NCI-H2227 treated with DMSO at 0.1 percent for 48 hours (cell line): Measurements from ENCODE around the gene C1orf56.

Source experiments
- DNase-seq: peaks from one replicate; lab custom pipeline; 2025; lab: John Stamatoyannopoulos, UW

C1orf56 gene

GRCh38 chr1:151026460-151026859 is 21.1 kb upstream of the C1orf56 start:
- no peak for DNase-seq

GRCh38 chr1:151032164-151032563 is 15.4 kb upstream of the C1orf56 start:
- no peak for DNase-seq

GRCh38 chr1:151035167-151035566 is 12.4 kb upstream of the C1orf56 start:
- DNase-seq: no peak

- no peak for DNase-seq
These were observed 11.2 kb upstream of the C1orf56 start, which contains the start of gene BNIPL for GRCh38 chr1:151036356-151036755. Gene BNIPL (plus strand): TSS chr1:151036586. CDS start chr1:151036726, 140 bp downstream.

- no peak for DNase-seq
These were observed 10.5 kb upstream of the C1orf56 start for GRCh38 chr1:151037032-151037431.

GRCh38 chr1:151039521-151039920 is 8.0 kb upstream of the C1orf56 start:
- DNase-seq: no peak

GRCh38 chr1:151043163-151043562 is 4.4 kb upstream of the C1orf56 start:
- DNase-seq: no peak

GRCh38 chr1:151047925-151048644 is 534 bp downstream of the C1orf56 start:
- peak; percentile 37 for DNase-seq

GRCh38 chr1:151048645-151049032 is 1.1 kb downstream of the C1orf56 start:
- DNase-seq: no peak

GRCh38 chr1:151049458-151049857 is 1.9 kb downstream of the C1orf56 start:
- DNase-seq: no peak

- no peak for DNase-seq
These were observed 2.6 kb downstream of the C1orf56 start for GRCh38 chr1:151050051-151050688.

- no peak for DNase-seq
These were observed 3.9 kb downstream of the C1orf56 start for GRCh38 chr1:151051356-151052009.

GRCh38 chr1:151054971-151055547 is 7.5 kb downstream of the C1orf56 start:
- DNase-seq: no peak

GRCh38 chr1:151055581-151055980 is 8.0 kb downstream of the C1orf56 start:
- no peak for DNase-seq

- DNase-seq: no peak
These were observed 8.6 kb downstream of the C1orf56 start for GRCh38 chr1:151056149-151056548.

GRCh38 chr1:151058692-151059091 is 11.1 kb downstream of the C1orf56 start:
- no peak for DNase-seq

GRCh38 chr1:151059109-151060006 is 11.8 kb downstream of the C1orf56 start, which contains the start of gene CDC42SE1:
Gene CDC42SE1 (minus strand): TSS chr1:151059622. CDS start chr1:151055730, 3,892 bp downstream.
- peak; percentile 83 for DNase-seq

GRCh38 chr1:151060007-151060656 is 12.6 kb downstream of the C1orf56 start, which contains the start of gene MLLT11:
Gene MLLT11 (plus strand): TSS chr1:151060397. CDS start chr1:151067225, 6,828 bp downstream.
- DNase-seq: peak; percentile 89

GRCh38 chr1:151060657-151061421 is 13.3 kb downstream of the C1orf56 start:
- DNase-seq: peak; percentile 64

GRCh38 chr1:151061704-151062103 is 14.2 kb downstream of the C1orf56 start:
- no peak for DNase-seq
